Stimulated activated naive CD4-positive, alpha-beta T cell (primary cell): ENCODE measurements around the gene MYO18B.

Source experiments
- DNase-seq, 6 experiments: peaks; one replicate each; lab custom pipeline; 2025; lab: John Stamatoyannopoulos, UW

Gene MYO18B

DNA sequence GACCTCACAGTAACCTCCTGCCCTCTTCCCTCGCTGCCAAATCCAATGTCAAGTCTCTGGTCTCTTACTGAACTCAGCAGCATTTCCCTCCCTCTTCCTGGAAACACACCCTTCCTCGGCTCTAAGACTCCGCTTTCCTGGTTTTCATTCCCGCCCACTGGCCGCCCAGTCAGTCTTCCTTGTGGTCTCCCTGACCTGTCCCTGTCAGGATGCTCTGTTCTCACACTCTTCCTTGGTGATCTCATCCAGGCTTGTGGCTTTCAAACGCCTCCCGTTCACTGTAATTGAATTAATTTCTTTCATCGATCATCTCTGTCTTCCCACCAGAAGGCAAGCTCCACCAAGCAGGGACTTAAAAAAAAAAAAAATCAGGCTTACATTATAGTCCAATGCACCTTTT is 33.5 kb downstream of the MYO18B start:
- DNase-seq: no peak

DNA sequence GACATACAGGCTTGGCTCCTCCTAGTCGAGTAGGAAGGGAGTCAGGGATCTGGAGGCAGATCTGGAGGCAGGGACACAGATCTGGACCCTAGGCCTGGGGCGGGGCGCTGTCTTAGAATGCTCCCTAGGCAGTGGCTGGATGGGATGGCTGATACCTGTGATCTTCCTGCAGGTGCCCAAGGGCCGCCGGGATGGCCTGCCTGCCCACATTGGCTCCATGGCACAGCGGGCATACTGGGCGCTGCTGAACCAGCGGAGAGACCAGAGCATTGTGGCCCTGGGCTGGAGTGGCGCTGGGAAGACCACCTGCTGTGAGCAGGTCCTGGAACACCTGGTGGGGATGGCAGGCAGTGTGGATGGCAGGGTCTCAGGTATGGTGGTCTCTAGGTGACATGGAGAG is 35.4 kb downstream of the MYO18B start:
- DNase-seq: no peak

DNA sequence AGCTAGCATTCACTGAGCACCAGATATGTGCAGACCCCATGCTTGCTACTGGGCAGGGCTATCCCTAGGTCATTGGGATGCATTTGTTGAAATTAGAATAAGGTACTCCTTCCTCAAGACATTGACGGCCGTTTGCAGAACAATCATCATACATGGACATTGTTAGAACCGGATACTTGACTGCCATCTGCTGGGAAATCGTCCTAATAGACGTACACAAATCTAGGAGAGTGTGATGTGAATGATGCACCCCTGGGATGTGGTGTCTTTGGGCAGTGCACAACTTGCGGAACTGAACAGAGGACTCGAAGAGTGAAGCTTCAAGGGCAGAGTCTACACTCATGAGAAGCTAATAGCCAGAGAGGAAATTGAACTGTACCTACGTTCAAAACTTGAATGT is 35.9 kb downstream of the MYO18B start:
- DNase-seq: no peak

DNA sequence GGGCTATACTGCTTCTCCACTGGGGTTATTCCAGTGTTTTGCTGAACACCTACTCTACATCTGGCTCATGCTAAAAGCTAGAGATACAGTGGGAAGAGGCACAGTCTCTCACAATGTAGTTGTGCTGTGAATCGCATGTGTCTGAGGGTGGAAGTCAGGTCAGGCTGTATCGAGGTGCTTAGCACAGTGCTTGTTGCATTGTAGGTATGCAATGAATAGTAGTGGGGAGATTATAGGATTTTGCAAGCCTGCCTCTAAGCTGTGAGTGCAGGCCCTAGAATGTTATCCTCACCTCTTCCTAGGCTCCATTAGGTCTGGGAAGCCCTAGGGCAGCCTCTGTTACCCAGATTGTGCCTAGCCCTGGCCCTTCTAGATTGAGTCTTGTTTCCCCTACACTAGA is 37.4 kb downstream of the MYO18B start:
- DNase-seq: no peak

DNA sequence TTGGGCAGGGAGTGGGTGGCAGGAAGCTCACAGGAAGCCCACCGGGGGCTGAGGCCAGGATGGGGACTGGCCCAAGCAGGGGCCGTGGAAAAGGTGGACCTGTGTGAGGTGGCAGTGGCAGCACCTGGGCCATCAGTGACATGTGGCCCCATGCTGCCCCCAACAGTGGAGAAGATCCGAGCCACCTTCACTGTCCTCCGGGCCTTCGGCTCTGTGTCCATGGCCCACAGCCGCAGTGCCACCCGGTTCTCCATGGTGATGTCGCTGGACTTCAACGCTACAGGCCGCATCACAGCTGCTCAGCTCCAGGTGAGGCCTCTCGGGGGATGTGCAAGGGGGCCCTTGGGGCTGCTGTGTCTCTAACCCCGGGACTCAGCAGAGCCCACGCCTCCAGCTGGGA is 37.9 kb downstream of the MYO18B start:
- no peak for DNase-seq

DNA sequence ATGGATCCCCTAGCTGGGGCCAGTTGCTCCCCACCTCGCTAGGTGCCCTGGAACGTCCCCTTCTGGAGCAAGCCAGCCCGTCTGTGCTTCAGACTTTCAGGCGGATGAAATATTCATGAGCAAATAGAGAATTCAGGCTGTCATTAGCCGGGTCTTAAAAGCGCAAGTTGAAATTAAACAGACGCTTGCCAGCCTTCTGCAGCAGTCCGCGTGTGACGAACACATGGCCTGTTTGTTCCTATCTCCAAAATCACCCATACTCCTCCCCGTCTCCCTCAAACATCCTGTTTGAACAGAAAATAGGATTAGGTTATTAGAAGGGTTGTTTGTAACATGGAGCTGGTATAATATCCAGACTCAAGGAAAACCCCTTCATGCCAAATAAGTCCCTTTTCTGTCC is 38.7 kb downstream of the MYO18B start:
- DNase-seq: no peak

DNA sequence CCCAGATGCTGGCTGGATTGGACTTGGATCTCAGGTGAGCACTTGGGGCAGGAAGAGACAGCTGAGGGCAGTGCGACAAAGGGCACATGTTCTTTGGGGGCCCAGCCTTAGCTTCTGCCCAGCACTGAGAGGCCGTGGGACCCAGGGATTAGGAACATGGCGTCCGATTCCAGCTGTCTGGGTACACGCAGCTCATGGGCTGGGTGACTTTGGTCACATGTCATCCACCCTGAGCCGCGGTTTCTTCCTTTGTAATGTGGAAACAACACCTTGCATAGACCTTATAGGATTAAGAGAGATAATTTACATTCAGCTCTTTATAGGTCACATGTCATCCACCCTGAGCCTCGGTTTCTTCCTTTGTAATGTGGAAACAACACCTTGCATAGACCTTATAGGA is 39.8 kb downstream of the MYO18B start:
- no peak for DNase-seq

DNA sequence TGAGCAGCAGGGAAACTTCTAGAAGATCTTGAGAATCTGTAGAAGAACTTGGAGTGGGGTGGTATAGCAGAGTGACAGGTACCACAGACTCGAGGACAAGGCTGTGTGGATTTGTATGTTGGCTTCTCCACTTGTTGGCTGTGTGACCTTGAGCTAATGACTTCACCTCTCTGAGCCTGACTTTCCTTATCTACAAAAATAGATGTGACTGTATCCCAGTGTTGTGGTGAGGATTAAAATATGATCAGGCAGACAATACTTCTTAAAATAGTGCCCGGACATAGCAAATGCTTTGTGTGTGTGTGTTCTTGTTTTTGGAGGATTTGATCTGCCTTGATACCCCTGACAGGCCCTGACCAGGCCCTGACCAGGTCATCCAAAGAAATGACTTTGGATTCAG is 40.8 kb downstream of the MYO18B start:
- DNase-seq: no peak

DNA sequence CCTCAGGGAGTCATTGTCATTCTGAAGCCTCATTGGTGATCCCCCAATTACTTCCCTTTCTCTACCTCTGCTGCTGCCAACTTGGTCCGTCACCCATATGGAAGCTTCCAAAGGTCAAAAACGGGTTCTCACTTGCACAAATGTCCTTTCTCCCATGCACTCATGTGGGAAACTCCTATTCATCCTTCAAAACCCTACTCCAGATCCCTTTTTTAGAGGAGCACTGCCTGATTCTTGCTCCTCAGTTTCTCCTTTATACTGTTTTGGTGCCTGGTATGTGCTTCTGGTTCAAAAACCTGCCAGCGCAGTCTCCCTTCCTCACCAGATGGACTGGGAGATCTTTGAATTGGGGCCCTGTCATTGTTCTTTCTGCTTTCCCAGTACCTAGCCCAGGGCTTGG is 41.9 kb downstream of the MYO18B start:
- DNase-seq: no peak

DNA sequence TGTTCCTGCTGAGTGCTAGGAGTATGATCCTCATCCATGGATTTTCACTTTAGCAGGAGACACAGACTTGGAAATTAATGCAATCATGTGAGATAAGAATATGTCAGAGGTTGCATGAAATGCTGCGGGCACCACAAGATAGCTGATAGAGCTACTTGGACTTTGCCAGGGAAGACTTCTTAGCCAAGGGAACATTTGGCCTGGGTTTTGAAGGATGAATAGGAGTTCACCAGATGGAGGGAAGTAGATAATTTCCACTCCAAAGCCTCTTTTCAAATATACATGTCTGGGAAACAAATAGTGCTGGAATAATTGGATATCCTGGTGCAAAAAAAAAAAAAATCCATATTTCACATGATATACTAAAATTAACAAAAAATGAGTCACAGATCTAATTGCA is 44.2 kb downstream of the MYO18B start:
- no peak for DNase-seq

DNA sequence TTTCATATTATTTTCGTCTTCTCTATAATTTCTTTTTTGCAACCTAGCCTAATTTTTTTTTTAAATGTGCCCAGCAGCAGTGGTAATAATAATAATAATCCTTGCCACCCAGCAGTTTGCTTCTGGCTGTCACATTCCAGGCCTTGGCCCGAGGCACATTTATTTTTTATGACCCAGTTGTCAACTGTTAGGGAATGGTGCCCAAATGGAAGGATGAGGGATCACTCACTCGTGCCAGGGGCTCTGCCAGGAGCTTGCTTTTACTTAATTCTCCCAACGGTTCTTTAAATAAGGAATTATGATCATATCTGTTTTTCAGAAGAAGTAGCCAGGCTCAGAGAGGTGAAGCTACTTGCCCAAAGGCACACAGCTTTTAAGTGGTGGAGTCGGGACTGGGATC is 49.6 kb downstream of the MYO18B start:
- no peak for DNase-seq

DNA sequence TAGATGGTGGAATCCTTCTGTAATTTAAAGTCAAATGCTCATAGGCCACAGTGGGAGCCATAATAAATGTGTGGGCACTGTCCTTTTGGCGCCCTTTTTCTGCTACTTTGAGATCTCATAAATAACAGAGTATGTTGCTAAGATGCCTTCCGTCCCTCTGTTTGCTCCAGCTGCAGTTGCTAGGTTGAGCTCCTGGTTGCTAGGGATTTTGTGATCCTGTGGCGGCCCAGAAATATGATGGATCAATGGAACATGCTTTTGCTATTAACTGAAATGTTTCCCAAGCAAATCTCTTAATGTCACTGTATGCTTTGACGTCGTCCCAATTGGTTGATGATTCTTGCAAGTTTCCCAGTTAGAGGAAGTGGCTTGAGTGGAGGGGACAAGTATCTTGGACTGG is 53.5 kb downstream of the MYO18B start:
- DNase-seq: no peak

DNA sequence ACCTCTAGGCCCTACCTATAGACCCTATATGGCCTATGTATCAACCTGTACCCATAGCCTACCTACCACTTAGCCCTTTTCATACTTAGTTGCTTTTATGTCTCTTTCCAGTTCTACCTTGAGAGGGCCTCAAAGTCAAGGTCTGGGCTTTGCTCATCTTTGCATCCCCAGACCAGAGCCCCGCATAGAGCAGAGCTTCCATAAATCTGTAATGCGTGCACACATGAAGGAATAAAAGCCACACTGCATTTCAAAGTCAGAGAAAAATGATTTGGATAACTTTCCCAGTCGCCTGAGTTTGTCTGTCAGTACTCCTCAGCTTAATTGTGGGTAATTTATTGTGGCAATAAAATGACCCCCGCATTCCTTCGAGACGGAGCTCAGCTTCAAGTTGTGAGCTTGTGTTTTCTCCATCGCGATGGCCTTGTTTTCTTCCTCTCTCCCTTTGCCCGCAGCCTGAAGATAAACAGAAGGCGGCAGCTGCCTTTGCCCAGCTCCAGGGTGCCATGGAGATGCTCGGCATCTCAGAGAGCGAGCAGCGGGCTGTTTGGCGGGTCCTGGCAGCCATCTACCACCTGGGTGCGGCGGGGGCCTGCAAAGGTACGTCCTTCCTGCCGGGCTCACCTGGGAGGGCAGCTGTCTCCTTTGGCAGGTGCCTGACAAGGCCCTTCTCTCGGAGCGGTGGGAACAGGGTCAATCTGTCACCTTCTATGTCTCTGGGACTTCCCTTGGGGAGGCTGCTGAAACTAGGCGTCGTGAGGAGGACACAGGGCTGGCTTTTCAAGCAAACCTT is 55.7 kb downstream of the MYO18B start:
- DNase-seq: no peak

DNA sequence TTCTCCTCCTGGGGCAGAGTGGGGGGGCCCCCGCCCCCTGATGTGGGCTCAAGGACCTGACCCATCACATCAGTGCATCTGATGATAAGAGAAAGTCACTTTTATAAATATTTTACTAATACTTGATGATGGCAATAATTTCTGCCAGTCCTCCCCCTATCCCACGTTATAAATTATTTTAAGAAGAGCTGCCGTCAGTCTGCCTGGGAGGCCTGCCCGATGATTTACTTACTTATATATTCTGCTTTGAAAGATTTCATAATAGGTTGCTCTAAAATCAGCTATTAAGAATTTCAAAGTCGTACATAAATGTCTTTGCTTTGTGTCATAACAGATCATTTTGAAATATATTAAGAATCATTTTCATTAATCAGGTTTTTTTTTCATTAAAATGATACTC is 58.8 kb downstream of the MYO18B start:
- no peak for DNase-seq

DNA sequence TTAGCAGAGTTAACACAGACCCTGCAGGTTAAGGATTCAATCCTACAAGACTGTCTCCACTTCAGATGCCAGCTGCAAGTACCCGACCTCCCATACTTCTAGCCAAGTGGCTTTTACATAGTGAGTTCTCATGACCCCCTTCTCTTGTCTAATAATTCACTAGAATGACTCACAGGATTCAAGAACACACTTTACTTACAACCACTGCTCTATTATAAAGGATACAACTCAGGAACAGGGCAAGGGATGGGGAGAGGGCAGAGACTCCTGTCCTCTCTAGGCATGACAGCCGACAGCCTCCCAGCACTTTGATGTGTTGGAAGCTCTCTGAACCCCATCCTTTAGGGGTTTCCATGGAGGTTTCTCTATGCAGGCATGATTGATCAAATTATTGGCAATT is 60.0 kb downstream of the MYO18B start:
- DNase-seq: no peak

DNA sequence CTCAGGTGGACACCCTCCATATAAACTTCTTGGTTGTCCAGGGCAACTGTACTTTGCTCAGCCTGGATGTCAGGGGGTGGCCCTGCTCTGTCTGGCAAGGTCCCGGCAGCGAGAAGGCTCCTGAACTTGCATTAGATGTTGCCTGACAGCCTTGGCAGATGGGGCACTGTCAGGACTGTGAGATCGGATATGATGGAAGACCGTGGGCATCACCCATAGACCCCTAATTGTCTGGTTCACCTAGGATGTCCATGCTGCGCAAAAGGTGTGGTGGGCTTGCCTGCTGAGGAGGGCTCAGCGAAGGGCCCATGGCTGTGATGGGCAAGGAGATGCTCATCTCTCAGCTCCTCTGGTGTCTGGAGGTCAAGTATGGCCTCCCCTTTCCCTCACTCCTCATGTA is 62.7 kb downstream of the MYO18B start:
- no peak for DNase-seq

DNA sequence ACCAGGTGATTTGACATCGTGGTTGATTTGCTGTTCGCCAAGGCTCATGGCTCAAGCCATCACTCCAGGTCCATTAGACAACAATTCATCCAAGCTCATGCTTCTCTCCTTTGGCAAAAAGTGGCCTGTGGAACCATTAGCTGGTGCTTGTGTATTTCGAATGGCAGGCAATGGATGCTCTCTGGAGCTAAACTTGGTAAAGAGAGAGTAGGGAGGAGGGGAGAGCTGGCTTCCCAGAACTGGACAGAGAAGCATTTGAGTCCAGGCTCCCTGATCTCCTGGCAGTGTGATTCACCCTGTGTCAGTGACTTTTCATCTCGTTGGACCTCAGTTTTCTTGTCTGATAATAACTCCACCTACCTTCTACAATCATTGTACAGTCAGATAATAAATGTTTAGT is 64.6 kb downstream of the MYO18B start:
- DNase-seq: no peak

DNA sequence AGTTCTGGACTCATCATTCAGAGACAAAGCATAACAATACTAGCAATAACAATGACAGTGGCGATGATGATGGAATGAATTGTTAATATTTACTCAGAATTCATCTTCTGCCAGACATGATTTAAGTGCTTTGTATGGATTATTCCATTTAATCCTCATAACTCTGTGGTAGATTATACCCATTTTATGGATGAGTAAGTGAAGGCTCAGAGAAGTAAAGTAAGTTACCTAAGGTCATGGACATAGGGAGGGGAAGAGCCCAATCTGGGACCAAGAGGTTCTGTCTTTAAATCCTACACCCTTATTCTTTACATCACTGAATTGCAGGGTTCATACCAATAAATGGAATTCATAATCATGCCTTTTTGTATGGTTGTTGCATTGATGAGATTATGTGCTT is 72.7 kb downstream of the MYO18B start:
- no peak for DNase-seq

DNA sequence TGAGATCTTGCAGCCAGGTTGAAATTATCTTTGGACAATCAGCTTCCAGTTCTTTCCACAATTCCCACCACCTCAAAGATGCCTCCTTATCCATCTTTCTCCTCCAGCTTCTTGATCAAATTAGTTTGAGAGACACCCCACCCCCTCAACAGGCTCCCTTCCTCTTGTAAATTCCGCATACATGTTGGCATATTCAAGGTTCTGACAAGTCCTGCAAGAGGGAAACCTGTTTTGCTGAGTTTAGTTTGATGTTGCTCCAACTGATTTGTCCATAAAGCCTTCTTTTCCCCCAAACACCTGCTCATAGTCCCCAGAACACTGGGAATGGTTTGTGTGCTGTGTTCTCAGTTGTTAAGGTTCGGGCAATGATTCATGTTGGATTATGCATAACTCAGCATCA is 73.6 kb downstream of the MYO18B start:
- no peak for DNase-seq

DNA sequence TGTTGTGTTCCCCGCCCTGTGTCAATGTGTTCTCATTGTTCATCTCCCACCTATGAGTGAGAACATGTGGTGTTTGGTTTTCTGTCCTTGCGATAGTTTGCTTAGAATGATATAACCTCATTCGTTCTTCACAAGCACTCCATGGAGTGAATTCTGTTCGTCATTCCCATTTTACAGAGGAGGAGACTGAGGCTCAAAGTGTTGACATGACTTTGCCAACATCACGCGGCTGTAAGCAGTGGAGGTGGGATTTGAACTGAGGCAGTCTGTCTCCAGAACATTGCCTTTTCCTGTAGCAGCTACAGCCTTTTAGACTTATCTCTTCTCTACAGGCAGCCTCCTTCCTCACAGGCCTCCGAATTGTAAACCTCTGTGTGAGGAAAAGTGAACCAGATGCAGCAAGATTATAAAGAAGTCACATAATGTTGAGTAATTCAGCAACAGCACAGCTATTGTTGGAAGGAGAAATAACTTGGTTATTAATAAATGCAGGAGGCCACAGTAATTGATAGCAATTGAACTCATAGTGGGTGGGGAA is 74.6 kb downstream of the MYO18B start:
- no peak for DNase-seq

DNA sequence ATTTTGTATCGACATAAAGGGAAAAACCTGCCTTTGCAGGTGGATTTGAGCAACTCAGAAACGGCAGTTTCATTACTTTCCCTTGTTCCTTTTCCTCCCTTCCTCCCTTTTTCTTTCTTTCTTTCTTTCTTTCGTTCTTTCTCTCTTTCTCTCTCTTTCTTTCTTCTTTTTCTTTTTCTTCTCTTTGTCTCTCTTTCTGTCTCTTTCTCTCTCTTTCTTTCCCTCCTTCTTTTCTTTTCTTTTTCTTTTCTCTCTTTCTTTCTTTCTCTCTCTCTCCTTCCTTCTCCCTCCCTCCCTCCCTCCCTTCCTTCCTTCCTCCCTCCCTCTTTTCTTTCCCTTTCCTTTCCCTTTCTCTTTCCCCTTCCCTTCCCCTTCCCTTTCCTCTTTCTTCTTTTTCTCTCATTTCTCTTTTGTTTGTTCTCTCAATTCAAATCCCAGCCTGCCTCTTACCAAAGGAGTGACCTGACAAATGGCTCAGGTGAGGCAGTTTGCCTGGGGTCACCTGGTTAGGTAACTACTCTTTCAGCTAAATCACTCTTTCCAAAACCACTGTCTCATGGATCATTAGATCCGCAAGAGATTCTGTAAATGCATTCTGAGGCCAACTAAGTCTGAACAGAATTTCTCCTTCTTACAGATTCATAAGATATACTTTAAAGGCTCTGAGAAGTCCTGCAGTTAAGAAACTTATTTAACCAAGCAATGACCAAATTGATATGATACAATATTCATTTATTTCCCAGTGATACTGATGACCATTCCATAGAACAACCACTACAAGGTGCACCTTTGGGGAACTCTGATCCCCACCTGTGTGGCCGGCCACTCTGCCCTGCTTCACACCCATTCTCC is 75.3 kb downstream of the MYO18B start:
- no peak for DNase-seq

DNA sequence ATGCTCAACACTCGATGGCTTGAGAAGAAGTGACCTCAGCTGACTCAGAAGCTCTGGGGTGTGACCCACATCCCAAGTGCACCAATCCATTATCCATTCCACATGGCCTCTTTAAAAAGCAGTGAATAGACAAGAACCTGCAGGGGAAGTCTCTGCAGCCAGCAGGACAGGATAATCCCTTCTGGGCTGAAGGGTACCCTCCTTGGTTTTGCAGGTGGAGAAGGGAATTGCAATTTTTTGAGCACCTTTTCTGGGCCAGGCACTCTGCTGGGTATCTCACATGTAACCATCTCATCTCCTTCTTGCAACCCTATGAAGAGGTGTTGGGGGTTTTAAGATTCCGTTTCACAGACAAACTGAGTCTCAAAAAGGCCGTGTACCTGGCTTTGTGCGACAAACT is 76.6 kb downstream of the MYO18B start:
- no peak for DNase-seq

DNA sequence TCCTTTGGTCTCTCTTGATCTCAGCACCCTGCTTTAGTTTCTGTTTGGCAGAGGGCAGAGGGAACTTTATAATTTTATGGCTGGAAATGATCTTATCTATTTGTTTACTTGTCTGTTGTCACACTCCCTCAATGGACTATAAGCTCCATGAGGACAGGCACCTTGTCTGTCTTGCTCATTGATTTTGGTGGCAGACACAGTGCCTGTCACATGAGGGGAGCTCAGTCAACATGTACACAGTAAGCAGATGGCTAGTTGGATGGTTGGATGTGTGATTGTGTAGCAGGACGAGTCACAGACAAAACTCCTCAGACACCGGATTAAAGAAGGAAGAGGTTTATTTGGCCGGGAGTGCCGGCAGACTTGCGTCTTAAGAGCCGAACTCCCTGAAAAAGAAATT is 80.4 kb downstream of the MYO18B start:
- DNase-seq: no peak
